B cell (primary cell): Measurements from ENCODE around the gene PHF19. TPM values are rescaled to one million over a fixed set of nuclear protein-coding genes. Genes with fewer than 3 reads are reported as not detected.

Experiments used
- ATAC-seq: fragments of 200-7000 bp; cut with Tn5 transposase; one replicate; pipeline ENCODE4 v1.10.0; 2021; ENCODE audit warnings: low read depth, mild to moderate bottlenecking, moderate number of reproducible peaks, moderate library complexity
- CTCF ChIA-PET: fragments of 350-600 bp; sonication (Branson Sonifier 250); formaldehyde crosslinking; loops from one replicate; lab custom pipeline; 2021; ENCODE audit warnings: antibody characterized with exemption, inconsistent platforms; lab: Charles Lee
- POLR2A ChIA-PET: fragments of 350-600 bp; sonication (Branson Sonifier 250); formaldehyde crosslinking; loops from one replicate; lab custom pipeline; 2021; ENCODE audit warnings: antibody characterized with exemption; lab: Charles Lee
- DNase-seq: peaks from one replicate; pipeline ENCODE4 v3.0.0; 2013
- H2AFZ ChIP-seq: 2 replicates; pipeline ENCODE4 v1.6.1; 2012; ENCODE audit warnings: mild to moderate bottlenecking, low read depth, low read length; ENCODE audit not compliant: insufficient read depth, poor library complexity, severe bottlenecking
- H3K27ac ChIP-seq, 2 donors: 1 replicate in 1 of 2; 2 replicates in 1 of 2; pipeline ENCODE4 v1.5.1; 2012 to 2013; ENCODE audit warnings: low read length in 2 of 2, mild to moderate bottlenecking in 2 of 2, moderate library complexity in 1 of 2
- H3K27me3 ChIP-seq, 4 experiments: fragments of 200-600 bp in 1 of 4; sonication (generic) in 1 of 4; replicated peaks in 1 of 4; 1 replicate in 2 of 4; 2 replicates in 2 of 4; pipeline versions ENCODE4 v1.6.1 to v1.7.0; 2013 to 2016; ENCODE audit warnings: low read length in 3 of 4, mild to moderate bottlenecking in 2 of 4, mixed read lengths in 1 of 4, moderate library complexity in 1 of 4; ENCODE audit not compliant: insufficient read depth in 4 of 4, control insufficient read depth in 3 of 4; ENCODE audit errors: control extremely low read depth in 1 of 4
- H3K36me3 ChIP-seq, 2 experiments: replicated peaks in 1 of 2; 1 replicate in 1 of 2; 2 replicates in 1 of 2; pipeline versions ENCODE4 v1.6.1 to v1.7.1; 2013; ENCODE audit warnings: low read length in 1 of 2; ENCODE audit not compliant: insufficient read depth in 2 of 2, control insufficient read depth in 1 of 2; ENCODE audit errors: control extremely low read depth in 1 of 2, extremely low read depth in 1 of 2
- H3K4me1 ChIP-seq, 2 donors: fragments of 200-600 bp in 1 of 2; sonication (generic) in 1 of 2; 1 replicate in 1 of 2; 2 replicates in 1 of 2; pipeline versions ENCODE4 v1.5.1 to v1.6.1; 2013 to 2017; ENCODE audit warnings: low read length in 2 of 2; ENCODE audit not compliant: control insufficient read depth in 2 of 2, insufficient read depth in 2 of 2
- H3K4me2 ChIP-seq: replicated peaks from 2 replicates; pipeline ENCODE3; 2012; ENCODE audit warnings: mild to moderate bottlenecking, low read depth, low read length; ENCODE audit not compliant: poor library complexity, severe bottlenecking
- H3K4me3 ChIP-seq, 5 experiments: fragments of 200-600 bp in 1 of 5; sonication (generic) in 1 of 5; 1 replicate in 3 of 5; 2 replicates in 2 of 5; pipeline versions ENCODE4 v1.5.1 to v1.7.0; 2011 to 2016; ENCODE audit warnings: low read length in 4 of 5, mild to moderate bottlenecking in 4 of 5, low read depth in 2 of 5, control low read depth in 1 of 5, moderate library complexity in 1 of 5; ENCODE audit not compliant: insufficient read depth in 1 of 5; ENCODE audit errors: control extremely low read depth in 1 of 5, extremely low read depth in 1 of 5
- H3K79me2 ChIP-seq: fragments of 200-600 bp; sonication (generic); one replicate; pipeline ENCODE4 v1.6.0; 2016; ENCODE audit warnings: low read length; ENCODE audit not compliant: control insufficient read depth, insufficient read depth
- H3K9ac ChIP-seq: fragments of 200-600 bp; sonication (generic); 2 replicates; pipeline ENCODE4 v1.6.1; 2017; ENCODE audit warnings: mild to moderate bottlenecking, low read length, moderate library complexity
- H3K9me3 ChIP-seq, 3 donors: one replicate each; pipeline versions ENCODE4 v1.6.1 to v1.7.1; 2013; ENCODE audit warnings: low read length in 2 of 3; ENCODE audit not compliant: control insufficient read depth in 2 of 3, insufficient read depth in 1 of 3; ENCODE audit errors: control extremely low read depth in 1 of 3
- H4K20me1 ChIP-seq: 2 replicates; pipeline ENCODE4 v1.6.0; 2012; ENCODE audit warnings: mild to moderate bottlenecking, low read length; ENCODE audit not compliant: insufficient read depth, control insufficient read depth, poor library complexity, severe bottlenecking
- H3K27ac Mint-ChIP-seq: one replicate; pipeline ENCODE4 v1.8.0; 2021; ENCODE audit warnings: mixed read lengths
- H3K27me3 Mint-ChIP-seq: one replicate; pipeline ENCODE4 v1.8.0; 2021; ENCODE audit warnings: mixed read lengths
- H3K4me1 Mint-ChIP-seq: one replicate; pipeline ENCODE4 v1.8.0; 2021; ENCODE audit warnings: mixed read lengths
- H3K4me3 Mint-ChIP-seq: one replicate; pipeline ENCODE4 v1.8.0; 2021; ENCODE audit warnings: mixed read lengths
- H3K9me3 Mint-ChIP-seq: one replicate; pipeline ENCODE4 v1.8.0; 2022; ENCODE audit warnings: mixed read lengths; ENCODE audit not compliant: insufficient read depth
- EZH2 ChIP-seq: IDR thresholded peaks from 2 replicates; pipeline ENCODE4 v1.6.1; 2012; ENCODE audit warnings: borderline replicate concordance, low read depth, mild to moderate bottlenecking, moderate library complexity, low read length; ENCODE audit not compliant: insufficient read depth, poor library complexity, severe bottlenecking
- WGBS: methylation state at CpG from one replicate; pipeline ENCODE4 v1.1.5; 2013; ENCODE audit warnings: missing lambda C conversion rate; ENCODE audit not compliant: insufficient coverage; 5-methylcytosine and 5-hydroxymethylcytosine counted together
- intact Hi-C: fragments of 100-400 bp; cut with micrococcal nuclease; formaldehyde crosslinking; loops from one replicate; pipeline ENCODE4 v1.10.0; 2022
- polyA plus RNA-seq: library from polyadenylated mRNA; depleted of rRNA; stranded (reverse); fragments of >200 nt; gene quantifications from 2 replicates; pipeline ENCODE4 v1.2.3, GENCODE V29; 2012
- total RNA-seq, 2 donors: library from RNA; stranded (reverse); fragments of 120-200 nt in 1 of 2; gene quantifications; 1 replicate in 1 of 2; 2 replicates in 1 of 2; pipeline versions ENCODE4 v1.2.3 to v1.2.4, GENCODE V29; 2013 to 2022
- TF ChIP-seq, protein P1 (sequence below): fragments of 200-600 bp; IDR thresholded peaks from one replicate; pipeline ENCODE4 v1.8.0; 2022; ENCODE audit warnings: antibody characterized with exemption, mild to moderate bottlenecking

PHF19 gene
- total and polyA plus RNA-seq, 2 donors (not counting 1 experiment from before 2014, with no cell fraction given) = 17.0 to 20.9 TPM

DNA sequence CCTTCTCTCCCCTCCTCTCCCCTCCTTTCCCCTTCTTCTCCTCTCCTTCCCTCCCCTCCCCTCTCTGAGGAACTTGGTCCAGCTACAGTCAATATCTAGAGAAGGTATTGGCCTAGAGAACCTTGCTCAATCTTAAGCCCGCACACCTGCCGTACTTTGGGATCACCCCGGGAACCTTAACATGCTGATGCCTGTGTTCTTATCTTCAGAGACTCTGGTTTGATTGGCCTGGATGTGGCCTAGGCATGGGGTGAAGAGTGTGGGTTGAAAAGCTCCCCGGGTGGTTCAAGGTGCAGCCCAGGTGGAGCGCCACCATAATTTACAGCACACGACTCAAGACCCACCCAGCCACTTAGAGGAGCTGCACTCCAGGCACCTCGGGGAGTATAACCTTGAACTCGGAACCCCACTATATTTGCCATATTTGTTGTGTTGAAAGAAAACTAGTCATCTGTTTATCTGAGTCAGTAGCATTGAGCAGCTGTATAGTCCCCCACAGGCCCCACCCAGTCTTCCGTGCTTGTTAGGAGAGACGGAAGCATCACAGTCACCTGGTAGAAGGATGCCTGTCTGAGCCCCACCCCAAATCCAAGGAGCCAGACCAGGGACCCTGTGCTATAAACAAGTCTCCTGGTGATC is 14.4 kb upstream of the PHF19 start:
- peaks cover 42 to 46% of the 10 kb centered on the region in 2 donors for H3K4me1 ChIP-seq
- H3K9me3 ChIP-seq = no peaks in the 10 kb centered on the region
- ChIA-PET POLR2A (interaction anchor here (0.6 to 2.7 kb wide), 3 partner anchors 35 to 40 kb away, joined by 7 to 14 read pairs (median 10); no protein-coding TSS in a partner anchor), CTCF (interaction anchor here (1.0 to 3.1 kb wide), 10 partner anchors 11 to 90 kb away, joined by 3 to 12 read pairs (median 6); no protein-coding TSS in a partner anchor)
- Mint-ChIP-seq H3K27me3 (no peaks in the 10 kb centered on the region), H3K4me1 (peaks cover 46% of the 10 kb centered on the region), H3K4me3 (no peak overlapping the region), H3K27ac (peak overlapping the region; percentile 77), H3K9me3 (no peaks in the 10 kb centered on the region)
- H3K36me3 ChIP-seq = no peaks in the 10 kb centered on the region
- peak overlapping the region in 1 of 2 donors; percentile 65 for H3K27ac ChIP-seq
- ATAC-seq (no peak), DNase-seq (no peak)
- H3K4me2 ChIP-seq = peak overlapping the region; percentile 52
- no peak overlapping the region for H2AFZ ChIP-seq
- H3K9ac ChIP-seq = no peak overlapping the region
- no peaks in the 10 kb centered on the region for H3K79me2 ChIP-seq
- H3K27me3 ChIP-seq = no peaks in the 10 kb centered on the region
- peaks cover 6% of the 10 kb centered on the region for H4K20me1 ChIP-seq
- no peak overlapping the region for H3K4me3 ChIP-seq
- 73% methylated on average over 3 of the region's 10 CpGs for WGBS
- intact Hi-C loops = no loop called here
- TF ChIP-seq, protein P1, sequence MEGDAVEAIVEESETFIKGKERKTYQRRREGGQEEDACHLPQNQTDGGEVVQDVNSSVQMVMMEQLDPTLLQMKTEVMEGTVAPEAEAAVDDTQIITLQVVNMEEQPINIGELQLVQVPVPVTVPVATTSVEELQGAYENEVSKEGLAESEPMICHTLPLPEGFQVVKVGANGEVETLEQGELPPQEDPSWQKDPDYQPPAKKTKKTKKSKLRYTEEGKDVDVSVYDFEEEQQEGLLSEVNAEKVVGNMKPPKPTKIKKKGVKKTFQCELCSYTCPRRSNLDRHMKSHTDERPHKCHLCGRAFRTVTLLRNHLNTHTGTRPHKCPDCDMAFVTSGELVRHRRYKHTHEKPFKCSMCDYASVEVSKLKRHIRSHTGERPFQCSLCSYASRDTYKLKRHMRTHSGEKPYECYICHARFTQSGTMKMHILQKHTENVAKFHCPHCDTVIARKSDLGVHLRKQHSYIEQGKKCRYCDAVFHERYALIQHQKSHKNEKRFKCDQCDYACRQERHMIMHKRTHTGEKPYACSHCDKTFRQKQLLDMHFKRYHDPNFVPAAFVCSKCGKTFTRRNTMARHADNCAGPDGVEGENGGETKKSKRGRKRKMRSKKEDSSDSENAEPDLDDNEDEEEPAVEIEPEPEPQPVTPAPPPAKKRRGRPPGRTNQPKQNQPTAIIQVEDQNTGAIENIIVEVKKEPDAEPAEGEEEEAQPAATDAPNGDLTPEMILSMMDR = no peak
- TF ChIP-seq EZH2 = no peak
